Stimulated activated CD8-positive, alpha-beta memory T cell treated with anti-CD3 and anti-CD28 coated beads, Interleukin-7, amount 100 ng/mL, for 4 hours (primary cell): ENCODE data around the gene KLHL15.
A peak's percentile ranks its signal among the peaks of the same experiment; 100 is the strongest.

Experiments
- DNase-seq, 2 donors: peaks; one replicate each; pipeline ENCODE4 v3.0.0-alpha.2; 2020; ENCODE audit warnings: low read depth in 2 of 2

The KLHL15 gene

GRCh38 chrX:23952984-23953907 lies 73.7 kb downstream of the KLHL15 start:
- DNase-seq = peak; percentile 20 to 29

GRCh38 chrX:23952391-23952790 lies 74.6 kb downstream of the KLHL15 start:
- no peak for DNase-seq

- no peak for DNase-seq
These were observed 81.8 kb downstream of the KLHL15 start for GRCh38 chrX:23945206-23945605.

GRCh38 chrX:23944234-23944633 lies 82.8 kb downstream of the KLHL15 start:
- no peak for DNase-seq

GRCh38 chrX:23939203-23939602 lies 87.8 kb downstream of the KLHL15 start:
- no peak for DNase-seq

GRCh38 chrX:23938690-23939089 lies 88.3 kb downstream of the KLHL15 start:
- DNase-seq = no peak

- no peak for DNase-seq
These were observed 89.9 kb downstream of the KLHL15 start for GRCh38 chrX:23937100-23937499.

GRCh38 chrX:23936180-23936579 lies 90.8 kb downstream of the KLHL15 start:
- no peak for DNase-seq

GRCh38 chrX:23935106-23935505 lies 91.9 kb downstream of the KLHL15 start:
- no peak for DNase-seq
